OCI-LY1 (cell line): Measurements from ENCODE around the gene CEP164.

Experiments used
- H2AFZ ChIP-seq: fragments of 200-600 bp; sonication (generic), shearing (Covaris generic); 2 replicates; pipeline ENCODE4 v1.6.0; 2014; ENCODE audit warnings: antibody characterized with exemption, mild to moderate bottlenecking, low read length
- H3F3A ChIP-seq: fragments of 200-600 bp; sonication (generic), shearing (Covaris generic); 2 replicates; pipeline ENCODE4 v1.6.0; 2014; ENCODE audit warnings: mild to moderate bottlenecking, antibody characterized with exemption, low read length, moderate library complexity; ENCODE audit not compliant: insufficient read depth
- H3K27ac ChIP-seq: fragments of 200-600 bp; sonication (generic); 2 replicates; pipeline ENCODE4 v1.5.1; 2014; ENCODE audit warnings: low read length, mixed run types, mild to moderate bottlenecking, low read depth; ENCODE audit not compliant: poor library complexity, severe bottlenecking
- H3K27me3 ChIP-seq: fragments of 200-600 bp; sonication (generic); 2 replicates; pipeline ENCODE4 v1.6.0; 2014; ENCODE audit warnings: antibody characterized with exemption, mild to moderate bottlenecking, low read length, moderate library complexity; ENCODE audit not compliant: insufficient read depth
- H3K36me3 ChIP-seq: fragments of 200-600 bp; sonication (generic); 2 replicates; pipeline ENCODE4 v1.6.1; 2014; ENCODE audit warnings: mild to moderate bottlenecking, antibody characterized with exemption, low read length, moderate library complexity, mixed read lengths; ENCODE audit not compliant: insufficient read depth
- H3K4me1 ChIP-seq: fragments of 200-600 bp; sonication (generic); 2 replicates; pipeline ENCODE4 v1.5.1; 2014; ENCODE audit warnings: mild to moderate bottlenecking, low read length, moderate library complexity; ENCODE audit not compliant: insufficient read depth, severe bottlenecking
- H3K4me2 ChIP-seq: fragments of 200-600 bp; sonication (generic), shearing (Covaris generic); 2 replicates; pipeline ENCODE4 v1.6.1; 2014; ENCODE audit warnings: low read length
- H3K4me3 ChIP-seq: fragments of 200-600 bp; sonication (generic); 2 replicates; pipeline ENCODE4 v1.5.1; 2014; ENCODE audit warnings: low read length, low read depth, mild to moderate bottlenecking, mixed read lengths; ENCODE audit not compliant: poor library complexity, severe bottlenecking
- H3K79me2 ChIP-seq: fragments of 200-600 bp; shearing (Covaris generic); 2 replicates; pipeline ENCODE4 v1.6.1; 2016; ENCODE audit warnings: mixed run types, low read length, mixed read lengths; ENCODE audit not compliant: insufficient read depth
- H3K9ac ChIP-seq: fragments of 200-600 bp; sonication (generic), shearing (Covaris generic); 2 replicates; pipeline ENCODE4 v1.6.1; 2014; ENCODE audit warnings: mild to moderate bottlenecking, low read length, mixed read lengths
- H3K9me2 ChIP-seq: fragments of 200-600 bp; sonication (generic), shearing (Covaris generic); 2 replicates; pipeline ENCODE4 v1.6.1; 2014; ENCODE audit warnings: low read depth, mild to moderate bottlenecking, low read length, mixed read lengths
- H3K9me3 ChIP-seq: fragments of 200-600 bp; shearing (Covaris generic); 2 replicates; pipeline ENCODE4 v1.6.1; 2014; ENCODE audit warnings: low read length, mixed read lengths
- H4K20me1 ChIP-seq: fragments of 200-600 bp; sonication (generic), shearing (Covaris generic); 2 replicates; pipeline ENCODE4 v1.6.0; 2016; ENCODE audit warnings: mild to moderate bottlenecking, low read length; ENCODE audit not compliant: insufficient read depth
- EZH2 ChIP-seq: fragments of 200-600 bp; sonication (generic), shearing (Covaris generic); IDR thresholded peaks from 2 replicates; pipeline ENCODE4 v1.8.0; 2017; ENCODE audit warnings: borderline replicate concordance, mixed run types, mild to moderate bottlenecking, antibody characterized with exemption, low read length, moderate library complexity, mixed read lengths
- TF ChIP-seq, protein P1 (sequence below): fragments of 200-600 bp; sonication (generic), shearing (Covaris generic); IDR thresholded peaks from 2 replicates; pipeline ENCODE4 v1.5.1; 2017; ENCODE audit warnings: mild to moderate bottlenecking, antibody characterized with exemption, low read length, moderate library complexity, mixed read lengths

CEP164 gene

DNA sequence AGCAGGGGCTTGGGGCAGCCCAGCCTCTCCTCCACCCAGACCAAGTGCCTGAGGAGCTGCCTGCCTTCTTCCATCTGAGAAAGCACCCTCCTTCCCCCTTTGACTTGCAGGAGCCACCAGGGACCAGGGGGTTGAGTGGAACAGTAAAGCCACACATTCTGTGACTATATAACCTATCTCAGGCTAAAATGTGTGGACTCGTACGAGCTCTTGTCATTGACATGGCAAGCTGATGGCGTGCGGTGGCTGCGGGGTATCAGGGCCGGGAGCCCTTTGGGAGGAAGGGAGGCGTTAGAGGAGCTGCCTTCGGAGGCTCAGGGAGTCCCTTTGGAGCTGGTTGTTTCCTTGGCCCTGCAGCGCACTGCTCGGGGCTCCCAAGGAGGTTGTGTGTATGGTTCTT lies 84.5 kb downstream of the CEP164 start:
- no peaks in the 10 kb centered on the region for H4K20me1 ChIP-seq
- no peaks in the 10 kb centered on the region for H3K4me1 ChIP-seq
- H3K9me3 ChIP-seq: no peaks in the 10 kb centered on the region
- H3K79me2 ChIP-seq: no peaks in the 10 kb centered on the region
- no peak overlapping the region for H3K27ac ChIP-seq
- no peak overlapping the region for H3K4me3 ChIP-seq
- no peaks in the 10 kb centered on the region for H3K27me3 ChIP-seq
- H3F3A ChIP-seq: no peaks in the 10 kb centered on the region
- no peak overlapping the region for H3K9ac ChIP-seq
- H3K9me2 ChIP-seq: no peaks in the 10 kb centered on the region
- no peak overlapping the region for H3K4me2 ChIP-seq
- no peak overlapping the region for H2AFZ ChIP-seq
- TF ChIP-seq, protein P1, sequence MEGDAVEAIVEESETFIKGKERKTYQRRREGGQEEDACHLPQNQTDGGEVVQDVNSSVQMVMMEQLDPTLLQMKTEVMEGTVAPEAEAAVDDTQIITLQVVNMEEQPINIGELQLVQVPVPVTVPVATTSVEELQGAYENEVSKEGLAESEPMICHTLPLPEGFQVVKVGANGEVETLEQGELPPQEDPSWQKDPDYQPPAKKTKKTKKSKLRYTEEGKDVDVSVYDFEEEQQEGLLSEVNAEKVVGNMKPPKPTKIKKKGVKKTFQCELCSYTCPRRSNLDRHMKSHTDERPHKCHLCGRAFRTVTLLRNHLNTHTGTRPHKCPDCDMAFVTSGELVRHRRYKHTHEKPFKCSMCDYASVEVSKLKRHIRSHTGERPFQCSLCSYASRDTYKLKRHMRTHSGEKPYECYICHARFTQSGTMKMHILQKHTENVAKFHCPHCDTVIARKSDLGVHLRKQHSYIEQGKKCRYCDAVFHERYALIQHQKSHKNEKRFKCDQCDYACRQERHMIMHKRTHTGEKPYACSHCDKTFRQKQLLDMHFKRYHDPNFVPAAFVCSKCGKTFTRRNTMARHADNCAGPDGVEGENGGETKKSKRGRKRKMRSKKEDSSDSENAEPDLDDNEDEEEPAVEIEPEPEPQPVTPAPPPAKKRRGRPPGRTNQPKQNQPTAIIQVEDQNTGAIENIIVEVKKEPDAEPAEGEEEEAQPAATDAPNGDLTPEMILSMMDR: no peak
- TF ChIP-seq EZH2: no peak
- no peaks in the 10 kb centered on the region for H3K36me3 ChIP-seq

DNA sequence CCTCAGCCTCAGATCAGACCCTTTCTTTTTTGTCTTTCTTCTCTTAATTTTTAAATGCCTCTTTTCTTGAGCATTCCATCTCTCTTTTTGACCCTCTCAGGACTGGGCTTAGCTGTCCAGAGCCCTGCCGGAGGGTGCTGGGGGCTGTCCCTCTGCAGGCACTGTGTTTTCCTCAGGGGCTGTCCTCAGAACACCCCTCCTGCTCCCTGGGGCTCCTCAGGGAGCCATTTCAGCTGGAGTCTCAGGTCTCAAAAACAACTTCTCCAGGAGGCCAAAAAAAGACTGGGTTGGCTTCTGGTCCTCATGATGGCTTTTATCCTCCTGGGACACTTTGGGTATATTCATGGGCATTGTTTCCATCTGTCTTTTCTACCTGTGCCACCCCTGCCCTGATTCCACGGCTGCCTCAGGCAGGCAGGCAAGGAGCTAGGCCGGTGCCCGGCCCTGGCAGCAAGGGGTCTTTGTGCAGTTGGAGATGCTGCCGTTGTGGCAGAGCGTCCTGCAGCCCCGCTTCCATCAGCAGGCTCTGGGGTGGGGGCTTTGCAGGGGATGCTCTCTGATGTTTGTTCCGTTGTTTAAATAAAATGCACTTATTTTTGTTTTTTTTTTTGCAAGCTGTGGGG lies 85.1 kb downstream of the CEP164 start:
- Histone ChIP-seq H3K79me2 (no peaks in the 10 kb centered on the region), H3K27me3 (no peaks in the 10 kb centered on the region), H3F3A (no peaks in the 10 kb centered on the region), H3K4me3 (no peak overlapping the region), H3K36me3 (no peaks in the 10 kb centered on the region), H3K9me3 (no peaks in the 10 kb centered on the region), H3K4me2 (no peak overlapping the region), H2AFZ (no peak overlapping the region), H3K9me2 (no peaks in the 10 kb centered on the region), H3K27ac (no peak overlapping the region), H3K9ac (no peak overlapping the region), H4K20me1 (no peaks in the 10 kb centered on the region), H3K4me1 (no peaks in the 10 kb centered on the region)
- TF ChIP-seq, protein P1: no peak
- TF ChIP-seq EZH2: no peak

DNA sequence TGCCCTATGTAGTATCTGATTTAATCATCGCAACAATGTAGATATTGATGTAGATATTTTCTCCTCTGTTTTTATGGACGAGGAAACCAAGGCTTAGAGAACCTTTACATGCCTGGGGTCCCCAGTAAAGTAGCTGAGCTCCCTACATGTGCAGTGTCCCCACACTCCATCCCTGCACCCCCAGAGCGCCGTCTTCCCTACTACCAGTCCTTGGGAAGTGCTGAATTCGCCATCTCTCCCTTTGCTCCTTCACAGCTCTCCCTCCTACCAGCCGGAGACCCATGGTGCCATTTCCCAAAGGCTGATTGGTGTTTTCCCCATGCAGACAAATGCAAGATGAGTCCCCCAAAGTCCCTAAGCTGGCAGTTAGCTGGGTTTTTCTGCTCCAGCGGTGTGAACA lies 86.0 kb downstream of the CEP164 start:
- no peak overlapping the region for H2AFZ ChIP-seq
- no peaks in the 10 kb centered on the region for H3K9me2 ChIP-seq
- H3K36me3 ChIP-seq: no peaks in the 10 kb centered on the region
- no peak overlapping the region for H3K4me3 ChIP-seq
- H3K9ac ChIP-seq: no peak overlapping the region
- no peak overlapping the region for H3K27ac ChIP-seq
- TF ChIP-seq, protein P1: no peak
- no peak for TF ChIP-seq EZH2
- H3F3A ChIP-seq: no peaks in the 10 kb centered on the region
- H4K20me1 ChIP-seq: no peaks in the 10 kb centered on the region
- H3K4me2 ChIP-seq: no peak overlapping the region
- no peaks in the 10 kb centered on the region for H3K4me1 ChIP-seq
- no peaks in the 10 kb centered on the region for H3K27me3 ChIP-seq
- H3K9me3 ChIP-seq: no peaks in the 10 kb centered on the region
- H3K79me2 ChIP-seq: no peaks in the 10 kb centered on the region
